ENCODE data around the gene DHRS12.

Gene DHRS12

GRCh38 chr13:51727634-51728274 is 76.2 kb downstream of the DHRS12 start:
- Histone ChIP-seq H3K9me3 (ENCODE audit: low read length) (no peaks in the 10 kb centered on the region), H3K4me3 (ENCODE audit: low read depth, low read length, poor library complexity, severe bottlenecking) (no peak overlapping the region), H3K79me2 (ENCODE audit: insufficient read depth, low read length) (no peaks in the 10 kb centered on the region), H3K27ac (ENCODE audit: low read depth, low read length, poor library complexity, severe bottlenecking) (no peak overlapping the region), H3K4me1 (ENCODE audit: insufficient read depth, low read length, severe bottlenecking) (no peaks in the 10 kb centered on the region), H3F3A (ENCODE audit: insufficient read depth, low read length) (no peaks in the 10 kb centered on the region), H3K27me3 (ENCODE audit: insufficient read depth, low read length) (no peaks in the 10 kb centered on the region), H3K9ac (ENCODE audit: low read length) (no peak overlapping the region), H2AFZ (ENCODE audit: low read length) (no peak overlapping the region), H3K9me2 (ENCODE audit: low read depth, low read length) (no peaks in the 10 kb centered on the region), H4K20me1 (ENCODE audit: insufficient read depth, low read length) (no peaks in the 10 kb centered on the region), H3K36me3 (ENCODE audit: insufficient read depth, low read length) (no peaks in the 10 kb centered on the region), H3K4me2 (ENCODE audit: low read length) (no peak overlapping the region)
- TF ChIP-seq, protein P1, sequence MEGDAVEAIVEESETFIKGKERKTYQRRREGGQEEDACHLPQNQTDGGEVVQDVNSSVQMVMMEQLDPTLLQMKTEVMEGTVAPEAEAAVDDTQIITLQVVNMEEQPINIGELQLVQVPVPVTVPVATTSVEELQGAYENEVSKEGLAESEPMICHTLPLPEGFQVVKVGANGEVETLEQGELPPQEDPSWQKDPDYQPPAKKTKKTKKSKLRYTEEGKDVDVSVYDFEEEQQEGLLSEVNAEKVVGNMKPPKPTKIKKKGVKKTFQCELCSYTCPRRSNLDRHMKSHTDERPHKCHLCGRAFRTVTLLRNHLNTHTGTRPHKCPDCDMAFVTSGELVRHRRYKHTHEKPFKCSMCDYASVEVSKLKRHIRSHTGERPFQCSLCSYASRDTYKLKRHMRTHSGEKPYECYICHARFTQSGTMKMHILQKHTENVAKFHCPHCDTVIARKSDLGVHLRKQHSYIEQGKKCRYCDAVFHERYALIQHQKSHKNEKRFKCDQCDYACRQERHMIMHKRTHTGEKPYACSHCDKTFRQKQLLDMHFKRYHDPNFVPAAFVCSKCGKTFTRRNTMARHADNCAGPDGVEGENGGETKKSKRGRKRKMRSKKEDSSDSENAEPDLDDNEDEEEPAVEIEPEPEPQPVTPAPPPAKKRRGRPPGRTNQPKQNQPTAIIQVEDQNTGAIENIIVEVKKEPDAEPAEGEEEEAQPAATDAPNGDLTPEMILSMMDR (IDR thresholded peaks at IDR 0.05; ENCODE audit: low read length): no peak
- no peak for TF ChIP-seq EZH2 (IDR thresholded peaks at IDR 0.05; ENCODE audit: borderline replicate concordance, low read length)

GRCh38 chr13:51726446-51727193 is 77.3 kb downstream of the DHRS12 start:
- Histone ChIP-seq H3K4me1 (ENCODE audit: insufficient read depth, low read length, severe bottlenecking) (no peaks in the 10 kb centered on the region), H2AFZ (ENCODE audit: low read length) (no peak overlapping the region), H3K79me2 (ENCODE audit: insufficient read depth, low read length) (no peaks in the 10 kb centered on the region), H3K27me3 (ENCODE audit: insufficient read depth, low read length) (no peaks in the 10 kb centered on the region), H3K9me3 (ENCODE audit: low read length) (no peaks in the 10 kb centered on the region), H3K9ac (ENCODE audit: low read length) (no peak overlapping the region), H4K20me1 (ENCODE audit: insufficient read depth, low read length) (no peaks in the 10 kb centered on the region), H3K27ac (ENCODE audit: low read depth, low read length, poor library complexity, severe bottlenecking) (no peak overlapping the region), H3K4me2 (ENCODE audit: low read length) (no peak overlapping the region), H3F3A (ENCODE audit: insufficient read depth, low read length) (no peaks in the 10 kb centered on the region), H3K4me3 (ENCODE audit: low read depth, low read length, poor library complexity, severe bottlenecking) (no peak overlapping the region), H3K9me2 (ENCODE audit: low read depth, low read length) (no peaks in the 10 kb centered on the region), H3K36me3 (ENCODE audit: insufficient read depth, low read length) (no peaks in the 10 kb centered on the region)
- TF ChIP-seq, protein P1 (IDR thresholded peaks at IDR 0.05; ENCODE audit: low read length): no peak
- TF ChIP-seq EZH2 (IDR thresholded peaks at IDR 0.05; ENCODE audit: borderline replicate concordance, low read length): no peak

- no peak overlapping the region for H3K4me3 ChIP-seq (ENCODE audit: low read depth, low read length, poor library complexity, severe bottlenecking)
- H3K4me2 ChIP-seq (ENCODE audit: low read length): no peak overlapping the region
- H3K9me2 ChIP-seq (ENCODE audit: low read depth, low read length): no peaks in the 10 kb centered on the region
- H3F3A ChIP-seq (ENCODE audit: insufficient read depth, low read length): no peaks in the 10 kb centered on the region
- TF ChIP-seq, protein P1 (IDR thresholded peaks at IDR 0.05; ENCODE audit: low read length): no peak
- no peak for TF ChIP-seq EZH2 (IDR thresholded peaks at IDR 0.05; ENCODE audit: borderline replicate concordance, low read length)
- no peaks in the 10 kb centered on the region for H3K36me3 ChIP-seq (ENCODE audit: insufficient read depth, low read length)
- no peak overlapping the region for H3K9ac ChIP-seq (ENCODE audit: low read length)
- H3K27me3 ChIP-seq (ENCODE audit: insufficient read depth, low read length): no peaks in the 10 kb centered on the region
- H2AFZ ChIP-seq (ENCODE audit: low read length): no peak overlapping the region
- no peak overlapping the region for H3K27ac ChIP-seq (ENCODE audit: low read depth, low read length, poor library complexity, severe bottlenecking)
- no peaks in the 10 kb centered on the region for H3K4me1 ChIP-seq (ENCODE audit: insufficient read depth, low read length, severe bottlenecking)
- no peaks in the 10 kb centered on the region for H3K9me3 ChIP-seq (ENCODE audit: low read length)
- H4K20me1 ChIP-seq (ENCODE audit: insufficient read depth, low read length): no peaks in the 10 kb centered on the region
- no peaks in the 10 kb centered on the region for H3K79me2 ChIP-seq (ENCODE audit: insufficient read depth, low read length)
Measured at GRCh38 chr13:51724721-51725120, 79.2 kb downstream of the DHRS12 start.

Data from OCI-LY1 (cell line).